Measurements from ENCODE around the gene SH3RF3. TPM values are rescaled to one million over a fixed set of nuclear protein-coding genes. Genes with fewer than 3 reads are reported as not detected.

Gene SH3RF3
- total RNA-seq, 1 experiment from 2014 or later = 21.7 TPM

GRCh38 chr2:109463236-109463635 lies 334.2 kb downstream of the SH3RF3 start:
- Mint-ChIP-seq H3K36me3 (ENCODE audit: insufficient read depth, unreplicated experiment) (peaks cover 6% of the 10 kb centered on the region), H3K4me3 (ENCODE audit: unreplicated experiment) (no peak overlapping the region), H3K27me3 (ENCODE audit: insufficient read depth, unreplicated experiment) (no peaks in the 10 kb centered on the region), H3K27ac (ENCODE audit: low read depth, unreplicated experiment) (no peak overlapping the region), H3K9me3 (ENCODE audit: unreplicated experiment) (no peaks in the 10 kb centered on the region), H3K4me1 (ENCODE audit: insufficient read depth, unreplicated experiment) (peaks cover 9% of the 10 kb centered on the region)
- intact Hi-C loops (cut with micrococcal nuclease) = no loop called here
- TF ChIP-seq, protein P1, sequence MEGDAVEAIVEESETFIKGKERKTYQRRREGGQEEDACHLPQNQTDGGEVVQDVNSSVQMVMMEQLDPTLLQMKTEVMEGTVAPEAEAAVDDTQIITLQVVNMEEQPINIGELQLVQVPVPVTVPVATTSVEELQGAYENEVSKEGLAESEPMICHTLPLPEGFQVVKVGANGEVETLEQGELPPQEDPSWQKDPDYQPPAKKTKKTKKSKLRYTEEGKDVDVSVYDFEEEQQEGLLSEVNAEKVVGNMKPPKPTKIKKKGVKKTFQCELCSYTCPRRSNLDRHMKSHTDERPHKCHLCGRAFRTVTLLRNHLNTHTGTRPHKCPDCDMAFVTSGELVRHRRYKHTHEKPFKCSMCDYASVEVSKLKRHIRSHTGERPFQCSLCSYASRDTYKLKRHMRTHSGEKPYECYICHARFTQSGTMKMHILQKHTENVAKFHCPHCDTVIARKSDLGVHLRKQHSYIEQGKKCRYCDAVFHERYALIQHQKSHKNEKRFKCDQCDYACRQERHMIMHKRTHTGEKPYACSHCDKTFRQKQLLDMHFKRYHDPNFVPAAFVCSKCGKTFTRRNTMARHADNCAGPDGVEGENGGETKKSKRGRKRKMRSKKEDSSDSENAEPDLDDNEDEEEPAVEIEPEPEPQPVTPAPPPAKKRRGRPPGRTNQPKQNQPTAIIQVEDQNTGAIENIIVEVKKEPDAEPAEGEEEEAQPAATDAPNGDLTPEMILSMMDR (IDR thresholded peaks at IDR 0.05; ENCODE audit: unreplicated experiment) = no peak
- POLR2A ChIA-PET = interaction anchor here (0.6 kb wide), 2 partner anchors 33 to 428 kb away, joined by 3 read pairs; no protein-coding TSS in a partner anchor
- CTCF ChIA-PET = interaction anchor here (0.9 kb wide), 1 partner anchor 17 kb away, joined by 8 read pairs; no protein-coding TSS in a partner anchor
- BruUV-seq (replicated peaks) = no TSS peak
- no peak for DNase-seq (ENCODE audit: unreplicated experiment)

- TF ChIP-seq, protein P1 (IDR thresholded peaks at IDR 0.05; ENCODE audit: unreplicated experiment) = no peak
- POLR2A ChIA-PET = no interaction called here
- H3K27ac Mint-ChIP-seq (ENCODE audit: low read depth, unreplicated experiment) = no peak overlapping the region
- H3K4me1 Mint-ChIP-seq (ENCODE audit: insufficient read depth, unreplicated experiment) = peaks cover 9% of the 10 kb centered on the region
- no peak for DNase-seq (ENCODE audit: unreplicated experiment)
- CTCF ChIA-PET = interaction anchor here (0.9 kb wide), 1 partner anchor 17 kb away, joined by 8 read pairs; no protein-coding TSS in a partner anchor
- intact Hi-C loops (cut with micrococcal nuclease) = no loop called here
- H3K27me3 Mint-ChIP-seq (ENCODE audit: insufficient read depth, unreplicated experiment) = no peaks in the 10 kb centered on the region
- H3K9me3 Mint-ChIP-seq (ENCODE audit: unreplicated experiment) = no peaks in the 10 kb centered on the region
- H3K4me3 Mint-ChIP-seq (ENCODE audit: unreplicated experiment) = no peak overlapping the region
- BruUV-seq (replicated peaks) = no TSS peak
- peaks cover 3% of the 10 kb centered on the region for H3K36me3 Mint-ChIP-seq (ENCODE audit: insufficient read depth, unreplicated experiment)
Observed at GRCh38 chr2:109463891-109464290, 334.9 kb downstream of the SH3RF3 start.

GRCh38 chr2:109466674-109467575 lies 337.9 kb downstream of the SH3RF3 start:
- TF ChIP-seq, protein P1 (IDR thresholded peaks at IDR 0.05; ENCODE audit: unreplicated experiment) = no peak
- no peaks in the 10 kb centered on the region for H3K9me3 Mint-ChIP-seq (ENCODE audit: unreplicated experiment)
- intact Hi-C loops (cut with micrococcal nuclease) = no loop called here
- ChIA-PET CTCF (interaction anchor here (0.5 kb wide), 1 partner anchor 145 kb away, joined by 3 read pairs; no protein-coding TSS in a partner anchor), POLR2A (interaction anchor here (0.6 kb wide), 1 partner anchor 444 kb away, joined by 4 read pairs; no protein-coding TSS in a partner anchor)
- BruUV-seq (replicated peaks) = no TSS peak
- no peak overlapping the region for H3K27ac Mint-ChIP-seq (ENCODE audit: low read depth, unreplicated experiment)
- H3K4me1 Mint-ChIP-seq (ENCODE audit: insufficient read depth, unreplicated experiment) = peaks cover 19% of the 10 kb centered on the region
- H3K36me3 Mint-ChIP-seq (ENCODE audit: insufficient read depth, unreplicated experiment) = peaks cover 7% of the 10 kb centered on the region
- no peaks in the 10 kb centered on the region for H3K27me3 Mint-ChIP-seq (ENCODE audit: insufficient read depth, unreplicated experiment)
- no peak for DNase-seq (ENCODE audit: unreplicated experiment)
- no peak overlapping the region for H3K4me3 Mint-ChIP-seq (ENCODE audit: unreplicated experiment)

- TF ChIP-seq, protein P1 (IDR thresholded peaks at IDR 0.05; ENCODE audit: unreplicated experiment) = no peak
- ChIA-PET CTCF (interaction anchor here (0.5 to 1.2 kb wide), 2 partner anchors 18 to 146 kb away, joined by 3 to 4 read pairs; no protein-coding TSS in a partner anchor), POLR2A (no interaction called here)
- DNase-seq (ENCODE audit: unreplicated experiment) = no peak
- no peak overlapping the region for H3K4me3 Mint-ChIP-seq (ENCODE audit: unreplicated experiment)
- intact Hi-C loops (cut with micrococcal nuclease) = no loop called here
- peaks cover 19% of the 10 kb centered on the region for H3K4me1 Mint-ChIP-seq (ENCODE audit: insufficient read depth, unreplicated experiment)
- no peaks in the 10 kb centered on the region for H3K9me3 Mint-ChIP-seq (ENCODE audit: unreplicated experiment)
- H3K27me3 Mint-ChIP-seq (ENCODE audit: insufficient read depth, unreplicated experiment) = no peaks in the 10 kb centered on the region
- peaks cover 7% of the 10 kb centered on the region for H3K36me3 Mint-ChIP-seq (ENCODE audit: insufficient read depth, unreplicated experiment)
- H3K27ac Mint-ChIP-seq (ENCODE audit: low read depth, unreplicated experiment) = no peak overlapping the region
- no TSS peak for BruUV-seq (replicated peaks)
Observed at GRCh38 chr2:109467701-109468100, 338.7 kb downstream of the SH3RF3 start.
